SU-DHL-6 (cell line): Measurements from ENCODE around the gene DOLK.

Experiments
- EZH2phosphoT487 ChIP-seq: fragments of 200-600 bp; sonication (generic), shearing (Covaris generic); conservative IDR thresholded peaks from 2 replicates; pipeline ENCODE4 v1.6.1; 2018; ENCODE audit warnings: mild to moderate bottlenecking, antibody characterized with exemption, low read length, moderate library complexity, mixed read lengths
- TF ChIP-seq, protein P1 (sequence below): fragments of 200-600 bp; sonication (generic); IDR thresholded peaks from one replicate; pipeline ENCODE4 v1.5.1; 2017; ENCODE audit warnings: antibody characterized with exemption, mild to moderate bottlenecking, low read length, moderate library complexity; ENCODE audit not compliant: insufficient read depth, poor library complexity, severe bottlenecking

DNA sequence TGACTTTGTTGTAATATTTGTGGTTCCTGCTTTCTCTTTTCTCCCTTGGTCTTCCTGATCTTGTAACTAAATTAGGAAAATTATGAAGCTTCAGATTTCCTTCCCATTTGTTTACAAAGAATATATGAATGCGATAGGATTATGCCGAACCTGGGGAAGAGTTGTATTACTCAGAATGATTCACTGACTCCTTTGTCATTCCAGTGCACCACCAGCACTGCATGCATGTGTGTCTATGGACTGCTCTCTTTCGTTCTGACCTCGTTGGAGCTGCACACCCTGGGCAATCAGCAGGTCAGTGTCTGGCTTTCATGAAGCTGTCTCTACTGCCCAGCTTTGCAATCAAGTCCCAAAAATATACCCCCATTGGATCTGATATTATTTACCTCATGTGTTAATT lies 25.6 kb upstream of the DOLK start:
- TF ChIP-seq, protein P1, sequence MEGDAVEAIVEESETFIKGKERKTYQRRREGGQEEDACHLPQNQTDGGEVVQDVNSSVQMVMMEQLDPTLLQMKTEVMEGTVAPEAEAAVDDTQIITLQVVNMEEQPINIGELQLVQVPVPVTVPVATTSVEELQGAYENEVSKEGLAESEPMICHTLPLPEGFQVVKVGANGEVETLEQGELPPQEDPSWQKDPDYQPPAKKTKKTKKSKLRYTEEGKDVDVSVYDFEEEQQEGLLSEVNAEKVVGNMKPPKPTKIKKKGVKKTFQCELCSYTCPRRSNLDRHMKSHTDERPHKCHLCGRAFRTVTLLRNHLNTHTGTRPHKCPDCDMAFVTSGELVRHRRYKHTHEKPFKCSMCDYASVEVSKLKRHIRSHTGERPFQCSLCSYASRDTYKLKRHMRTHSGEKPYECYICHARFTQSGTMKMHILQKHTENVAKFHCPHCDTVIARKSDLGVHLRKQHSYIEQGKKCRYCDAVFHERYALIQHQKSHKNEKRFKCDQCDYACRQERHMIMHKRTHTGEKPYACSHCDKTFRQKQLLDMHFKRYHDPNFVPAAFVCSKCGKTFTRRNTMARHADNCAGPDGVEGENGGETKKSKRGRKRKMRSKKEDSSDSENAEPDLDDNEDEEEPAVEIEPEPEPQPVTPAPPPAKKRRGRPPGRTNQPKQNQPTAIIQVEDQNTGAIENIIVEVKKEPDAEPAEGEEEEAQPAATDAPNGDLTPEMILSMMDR, result no peak
- no peak for TF ChIP-seq EZH2phosphoT487
